Skeletal muscle satellite cell (primary cell): ENCODE data around the gene GRIN2A.

ENCODE experiments used
- H3K27me3 ChIP-seq: 2 replicates; pipeline ENCODE4 v1.7.0; 2013; ENCODE audit warnings: low read length; ENCODE audit not compliant: control insufficient read depth, insufficient read depth
- H3K36me3 ChIP-seq: 2 replicates; pipeline ENCODE4 v1.7.0; 2013; ENCODE audit warnings: mild to moderate bottlenecking, control low read depth, low read length; ENCODE audit not compliant: insufficient read depth
- H3K4me1 ChIP-seq: 2 replicates; pipeline ENCODE4 v1.7.0; 2013; ENCODE audit warnings: low read length; ENCODE audit not compliant: control insufficient read depth, insufficient read depth
- H3K4me2 ChIP-seq: 2 replicates; pipeline ENCODE4 v1.7.0; 2013; ENCODE audit warnings: mild to moderate bottlenecking, low read length
- H3K4me3 ChIP-seq: 2 replicates; pipeline ENCODE4 v1.7.0; 2013; ENCODE audit warnings: low read length
- H3K9ac ChIP-seq: 2 replicates; pipeline ENCODE4 v1.7.0; 2013; ENCODE audit warnings: mild to moderate bottlenecking, low read depth, low read length, moderate library complexity
- H3K9me3 ChIP-seq: replicated peaks from 2 replicates; pipeline ENCODE4 v1.7.0; 2013; ENCODE audit warnings: mild to moderate bottlenecking, control low read depth, low read length

GRIN2A gene

DNA sequence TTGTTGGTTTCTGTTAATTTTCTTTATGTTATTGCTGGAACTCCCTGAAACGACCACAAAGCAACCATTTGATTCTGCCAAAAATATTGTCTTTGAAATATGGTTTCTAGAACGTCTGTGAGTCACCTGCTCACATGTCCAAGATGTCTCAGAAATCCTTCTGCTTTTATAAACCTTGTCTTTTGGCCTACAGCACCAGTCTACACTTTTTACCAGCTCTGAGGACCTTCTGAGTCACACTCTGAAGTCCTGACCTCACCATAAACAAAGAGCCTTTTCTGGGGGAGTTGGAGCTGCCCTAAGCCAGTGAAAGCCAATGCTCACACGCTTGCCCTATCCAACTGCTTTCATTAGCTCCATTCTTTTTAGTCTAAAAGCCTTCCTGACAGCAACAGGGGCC, 55.5 kb downstream of the GRIN2A start:
- Histone ChIP-seq H3K9ac (no peak overlapping the region), H3K4me1 (no peaks in the 10 kb centered on the region), H3K9me3 (peaks cover 7% of the 10 kb centered on the region), H3K27me3 (no peaks in the 10 kb centered on the region), H3K4me2 (no peak overlapping the region), H3K36me3 (no peaks in the 10 kb centered on the region), H3K4me3 (no peak overlapping the region)

GRCh38 chr16:10123141-10123540, 59.1 kb downstream of the GRIN2A start:
- Histone ChIP-seq H3K36me3 (no peaks in the 10 kb centered on the region), H3K27me3 (no peaks in the 10 kb centered on the region), H3K9ac (no peak overlapping the region), H3K4me3 (no peak overlapping the region), H3K4me2 (no peak overlapping the region), H3K9me3 (peaks cover 4% of the 10 kb centered on the region), H3K4me1 (no peaks in the 10 kb centered on the region)

GRCh38 chr16:10122546-10122945, 59.7 kb downstream of the GRIN2A start:
- Histone ChIP-seq H3K4me2 (no peak overlapping the region), H3K4me3 (no peak overlapping the region), H3K9me3 (peaks cover 2% of the 10 kb centered on the region), H3K27me3 (no peaks in the 10 kb centered on the region), H3K4me1 (no peaks in the 10 kb centered on the region), H3K9ac (no peak overlapping the region), H3K36me3 (no peaks in the 10 kb centered on the region)

DNA sequence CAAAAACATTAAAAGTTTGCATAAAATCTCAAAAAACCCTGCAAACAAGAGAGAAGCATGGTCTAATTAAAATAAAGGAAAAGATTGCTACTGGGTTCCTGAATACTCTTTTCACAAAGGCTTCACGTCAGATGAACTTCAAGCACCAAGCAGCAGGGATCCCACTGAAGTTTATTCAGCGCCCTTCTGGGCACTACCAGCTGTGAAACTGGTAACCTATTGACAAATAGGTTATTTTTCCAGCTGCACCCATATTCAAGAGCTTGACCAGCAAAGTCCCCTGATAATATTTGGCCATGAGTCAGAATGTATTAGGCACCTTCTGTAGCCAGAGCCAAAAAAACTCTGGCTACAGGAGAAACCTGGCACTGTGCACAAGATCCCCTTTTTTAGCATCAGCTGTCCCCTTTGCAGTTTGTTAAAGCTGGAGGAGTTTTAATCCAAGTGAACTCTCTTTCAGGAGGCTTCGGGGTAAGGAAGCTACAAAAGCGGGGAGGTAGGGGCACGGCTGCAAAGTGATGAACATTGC, 60.3 kb downstream of the GRIN2A start:
- Histone ChIP-seq H3K27me3 (no peaks in the 10 kb centered on the region), H3K4me1 (no peaks in the 10 kb centered on the region), H3K9me3 (peaks cover 2% of the 10 kb centered on the region), H3K36me3 (no peaks in the 10 kb centered on the region), H3K4me2 (no peak overlapping the region), H3K9ac (no peak overlapping the region), H3K4me3 (no peak overlapping the region)

GRCh38 chr16:10121491-10121890, 60.7 kb downstream of the GRIN2A start:
- no peak overlapping the region for H3K9ac ChIP-seq
- H3K36me3 ChIP-seq: no peaks in the 10 kb centered on the region
- no peaks in the 10 kb centered on the region for H3K27me3 ChIP-seq
- no peaks in the 10 kb centered on the region for H3K4me1 ChIP-seq
- H3K4me2 ChIP-seq: no peak overlapping the region
- H3K4me3 ChIP-seq: no peak overlapping the region
- H3K9me3 ChIP-seq: peaks cover 2% of the 10 kb centered on the region

DNA sequence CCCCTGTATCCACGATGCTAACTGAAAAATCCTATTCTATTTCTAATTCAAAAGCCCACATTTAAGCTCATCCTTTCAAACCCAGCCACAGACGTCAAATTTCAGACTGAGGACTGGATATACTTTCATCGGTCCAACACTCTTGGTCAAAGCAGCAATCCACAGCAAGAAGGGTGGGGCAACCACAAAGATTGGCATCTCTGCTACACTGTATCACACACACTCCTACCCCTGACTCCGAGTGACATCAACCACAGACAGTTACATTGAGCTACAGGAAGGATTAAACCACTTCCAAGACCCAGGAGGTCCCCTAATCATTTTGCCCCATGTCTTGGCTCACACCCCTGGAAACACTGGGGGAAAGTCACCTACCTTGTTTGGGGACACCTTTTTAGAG, 61.3 kb downstream of the GRIN2A start:
- Histone ChIP-seq H3K4me2 (no peak overlapping the region), H3K4me3 (no peak overlapping the region), H3K9ac (no peak overlapping the region), H3K9me3 (peaks cover 2% of the 10 kb centered on the region), H3K27me3 (no peaks in the 10 kb centered on the region), H3K4me1 (no peaks in the 10 kb centered on the region), H3K36me3 (no peaks in the 10 kb centered on the region)

DNA sequence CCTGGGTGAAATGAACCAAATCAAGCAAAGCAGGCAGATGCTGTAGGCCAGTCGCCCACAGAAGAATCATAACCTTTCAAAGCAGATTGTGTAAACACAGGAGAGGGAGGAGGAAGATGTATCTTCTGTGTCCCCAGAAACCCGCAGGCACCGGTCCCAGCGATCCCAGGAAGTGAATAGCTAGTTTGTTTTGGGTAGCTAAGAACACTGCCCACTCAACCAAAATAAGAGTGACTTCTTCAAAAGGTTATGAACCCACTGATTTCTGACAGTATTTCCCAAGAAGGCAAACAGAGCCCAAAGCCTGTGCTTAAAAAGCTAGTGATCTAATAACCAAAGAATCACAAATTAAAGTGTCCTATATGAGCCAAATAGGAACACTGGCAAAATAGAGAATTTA, 67.8 kb downstream of the GRIN2A start:
- Histone ChIP-seq H3K36me3 (no peaks in the 10 kb centered on the region), H3K27me3 (no peaks in the 10 kb centered on the region), H3K9me3 (no peaks in the 10 kb centered on the region), H3K9ac (no peak overlapping the region), H3K4me1 (no peaks in the 10 kb centered on the region), H3K4me3 (no peak overlapping the region), H3K4me2 (no peak overlapping the region)

DNA sequence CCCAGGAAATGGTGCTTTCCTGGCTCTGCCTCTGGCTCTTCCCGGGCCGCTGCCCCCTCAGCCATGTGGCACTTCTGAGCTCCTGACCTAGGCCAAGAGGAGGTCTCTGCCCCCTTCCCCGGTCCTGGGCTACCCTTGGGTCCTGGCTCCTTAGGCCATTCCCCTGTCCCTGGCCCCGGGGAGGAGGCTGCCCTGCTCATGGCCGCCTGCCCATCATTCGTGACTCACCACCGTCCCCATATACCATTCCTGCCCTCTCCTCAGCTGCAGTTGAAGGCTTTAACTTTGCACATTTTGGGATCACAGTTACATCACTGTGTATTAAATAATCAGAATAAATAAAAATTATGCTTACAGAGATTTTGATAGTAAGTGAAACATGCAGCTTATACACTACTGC, 69.0 kb downstream of the GRIN2A start:
- Histone ChIP-seq H3K4me3 (no peak overlapping the region), H3K9me3 (peaks cover 4% of the 10 kb centered on the region), H3K27me3 (no peaks in the 10 kb centered on the region), H3K4me1 (no peaks in the 10 kb centered on the region), H3K9ac (no peak overlapping the region), H3K4me2 (no peak overlapping the region), H3K36me3 (no peaks in the 10 kb centered on the region)

- Histone ChIP-seq H3K27me3 (no peaks in the 10 kb centered on the region), H3K4me2 (no peak overlapping the region), H3K4me3 (no peak overlapping the region), H3K36me3 (no peaks in the 10 kb centered on the region), H3K4me1 (no peaks in the 10 kb centered on the region), H3K9me3 (peaks cover 9% of the 10 kb centered on the region), H3K9ac (no peak overlapping the region)
Observed at GRCh38 chr16:10112021-10112420, 70.2 kb downstream of the GRIN2A start.

GRCh38 chr16:10111156-10111761, 71.0 kb downstream of the GRIN2A start:
- Histone ChIP-seq H3K36me3 (no peaks in the 10 kb centered on the region), H3K4me1 (no peaks in the 10 kb centered on the region), H3K9me3 (peaks cover 9% of the 10 kb centered on the region), H3K9ac (no peak overlapping the region), H3K4me2 (no peak overlapping the region), H3K27me3 (no peaks in the 10 kb centered on the region), H3K4me3 (no peak overlapping the region)

GRCh38 chr16:10110552-10110951, 71.7 kb downstream of the GRIN2A start:
- peaks cover 9% of the 10 kb centered on the region for H3K9me3 ChIP-seq
- H3K36me3 ChIP-seq: no peaks in the 10 kb centered on the region
- H3K4me2 ChIP-seq: no peak overlapping the region
- no peaks in the 10 kb centered on the region for H3K27me3 ChIP-seq
- no peaks in the 10 kb centered on the region for H3K4me1 ChIP-seq
- no peak overlapping the region for H3K9ac ChIP-seq
- no peak overlapping the region for H3K4me3 ChIP-seq

GRCh38 chr16:10107081-10107480, 75.1 kb downstream of the GRIN2A start:
- peaks cover 9% of the 10 kb centered on the region for H3K9me3 ChIP-seq
- H3K4me1 ChIP-seq: no peaks in the 10 kb centered on the region

More at GRCh38 chr16:10107081-10107480, 75.1 kb downstream of the GRIN2A start:
- Histone ChIP-seq H3K36me3 (no peaks in the 10 kb centered on the region), H3K9ac (no peak overlapping the region), H3K27me3 (no peaks in the 10 kb centered on the region), H3K4me2 (no peak overlapping the region), H3K4me3 (no peak overlapping the region)
